Stimulated activated CD8-positive, alpha-beta memory T cell treated with anti-CD3 and anti-CD28 coated beads, Interleukin-15, amount 100 ng/mL, for 24 hours (primary cell): ENCODE data around the gene TIMM13.
"Not testable (repeated sequence)": the region's sequence is repeated elsewhere in the genome, so short reads cannot be mapped to it uniquely, and the experiment has no call there.

Experiments used
- DNase-seq: peaks from one replicate; pipeline ENCODE4 v3.0.0-alpha.2; 2020; ENCODE audit warnings: low read depth

Gene TIMM13

GRCh38 chr19:2415281-2415972, 12.0 kb downstream of the TIMM13 start:
- DNase-seq: no peak

DNA sequence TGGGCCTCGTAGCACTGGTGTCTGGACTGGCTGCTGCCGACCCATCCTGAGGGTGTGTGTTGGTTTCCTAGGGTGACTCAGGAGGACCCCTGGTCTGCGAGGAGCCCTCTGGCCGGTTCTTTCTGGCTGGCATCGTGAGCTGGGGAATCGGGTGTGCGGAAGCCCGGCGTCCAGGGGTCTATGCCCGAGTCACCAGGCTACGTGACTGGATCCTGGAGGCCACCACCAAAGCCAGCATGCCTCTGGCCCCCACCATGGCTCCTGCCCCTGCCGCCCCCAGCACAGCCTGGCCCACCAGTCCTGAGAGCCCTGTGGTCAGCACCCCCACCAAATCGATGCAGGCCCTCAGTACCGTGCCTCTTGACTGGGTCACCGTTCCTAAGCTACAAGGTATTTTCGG, 13.8 kb downstream of the TIMM13 start:
- no peak for DNase-seq

DNA sequence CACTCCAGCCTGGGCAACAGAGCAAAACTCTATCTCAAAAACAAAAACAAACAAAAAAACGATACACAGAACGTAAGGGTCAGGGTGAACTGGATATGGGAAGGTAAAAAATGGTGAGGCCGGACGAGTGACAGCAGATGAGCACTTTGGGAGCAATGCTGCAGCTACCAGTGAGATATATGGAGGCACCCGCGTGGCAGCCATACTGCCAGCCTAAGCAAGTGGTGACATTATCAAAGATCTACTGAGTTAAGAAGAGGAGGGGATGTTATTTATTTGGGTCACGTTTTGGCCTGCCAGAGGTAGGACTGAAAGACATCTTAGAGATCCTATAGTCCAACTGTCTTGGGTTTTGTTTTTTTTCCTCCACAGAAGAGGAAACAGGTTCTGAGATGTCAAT, 14.2 kb downstream of the TIMM13 start:
- no peak for DNase-seq

GRCh38 chr19:2412449-2412848, 14.9 kb downstream of the TIMM13 start:
- no peak for DNase-seq

DNA sequence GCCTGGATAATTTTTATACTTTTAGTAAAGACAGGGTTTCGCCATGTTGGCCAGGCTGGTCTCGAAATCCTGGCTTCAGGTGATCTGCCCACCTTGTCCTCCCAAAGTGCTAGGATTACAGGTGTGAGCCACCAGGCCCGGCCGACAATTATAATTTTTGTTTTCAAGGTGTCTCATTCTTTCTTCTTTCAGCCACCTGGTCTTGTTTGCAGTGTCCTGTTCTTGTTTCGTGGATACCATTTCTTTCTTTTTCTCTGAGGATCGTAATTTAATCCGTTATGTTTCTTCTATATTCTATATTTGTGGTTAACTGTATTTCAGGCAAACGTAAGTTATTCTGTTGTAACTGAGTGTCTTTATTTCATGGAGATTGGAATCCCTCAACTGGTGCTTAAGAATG, 15.7 kb downstream of the TIMM13 start:
- DNase-seq: no peak

- no peak for DNase-seq
Observed at GRCh38 chr19:2410023-2410422, 17.4 kb downstream of the TIMM13 start.

- DNase-seq: no peak
Observed at GRCh38 chr19:2409352-2409912, 18.0 kb downstream of the TIMM13 start.

DNA sequence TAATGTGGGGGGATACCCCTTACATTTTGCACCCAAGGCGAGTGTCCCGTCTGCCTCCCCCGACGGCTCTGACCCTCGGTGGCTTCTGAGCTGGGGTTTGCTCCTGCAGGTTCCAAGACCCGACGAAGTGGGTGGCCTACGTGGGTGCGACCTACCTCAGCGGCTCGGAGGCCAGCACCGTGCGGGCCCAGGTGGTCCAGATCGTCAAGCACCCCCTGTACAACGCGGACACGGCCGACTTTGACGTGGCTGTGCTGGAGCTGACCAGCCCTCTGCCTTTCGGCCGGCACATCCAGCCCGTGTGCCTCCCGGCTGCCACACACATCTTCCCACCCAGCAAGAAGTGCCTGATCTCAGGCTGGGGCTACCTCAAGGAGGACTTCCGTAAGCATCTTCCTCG, 19.1 kb downstream of the TIMM13 start:
- no peak for DNase-seq

DNA sequence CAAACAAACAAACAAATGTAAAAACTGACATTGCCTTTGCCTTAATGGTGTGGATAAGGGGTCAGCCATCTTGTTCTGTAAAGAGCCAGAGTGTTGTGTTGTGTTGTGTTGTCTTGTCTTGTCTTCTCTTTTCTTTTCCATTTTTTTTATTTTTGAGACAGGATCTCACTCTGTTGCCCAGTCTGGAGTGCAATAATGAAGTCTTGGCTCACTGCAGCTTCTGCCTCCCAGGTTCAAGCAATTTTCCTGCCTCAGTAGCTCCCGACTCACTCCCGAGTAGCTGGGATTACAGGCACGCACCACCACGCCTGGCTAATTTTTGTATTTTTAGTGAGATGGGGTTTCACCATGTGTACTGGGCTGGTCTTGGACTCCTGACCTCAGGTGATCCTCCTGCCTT, 27.8 kb downstream of the TIMM13 start:
- no peak for DNase-seq

DNA sequence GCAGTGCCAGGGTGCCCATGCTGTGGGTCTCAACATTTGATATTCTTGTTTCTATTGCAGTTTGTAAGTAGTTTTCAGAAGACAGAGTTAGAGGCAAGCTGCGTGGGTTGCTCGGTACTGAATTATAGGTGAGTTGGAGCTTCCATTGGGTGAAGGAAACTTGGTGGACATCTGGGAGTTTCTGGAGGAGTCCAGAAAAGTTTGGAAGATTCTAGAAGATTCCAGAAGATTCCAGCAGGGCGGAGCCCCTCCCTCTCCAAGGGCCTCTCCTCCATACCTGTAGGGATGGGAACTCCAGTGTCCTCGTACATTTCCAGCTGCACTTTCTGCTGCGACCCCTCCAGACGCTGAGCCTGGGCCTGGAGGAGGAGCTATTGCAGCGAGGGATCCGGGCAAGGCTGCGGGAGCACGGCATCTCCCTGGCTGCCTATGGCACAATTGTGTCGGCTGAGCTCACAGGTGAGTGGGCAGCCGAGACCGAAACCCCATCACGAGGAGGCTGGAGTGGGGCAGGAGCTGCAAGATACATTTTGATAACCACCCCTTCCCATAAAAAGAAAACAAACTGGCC, 28.6 kb downstream of the TIMM13 start:
- no peak for DNase-seq

DNA sequence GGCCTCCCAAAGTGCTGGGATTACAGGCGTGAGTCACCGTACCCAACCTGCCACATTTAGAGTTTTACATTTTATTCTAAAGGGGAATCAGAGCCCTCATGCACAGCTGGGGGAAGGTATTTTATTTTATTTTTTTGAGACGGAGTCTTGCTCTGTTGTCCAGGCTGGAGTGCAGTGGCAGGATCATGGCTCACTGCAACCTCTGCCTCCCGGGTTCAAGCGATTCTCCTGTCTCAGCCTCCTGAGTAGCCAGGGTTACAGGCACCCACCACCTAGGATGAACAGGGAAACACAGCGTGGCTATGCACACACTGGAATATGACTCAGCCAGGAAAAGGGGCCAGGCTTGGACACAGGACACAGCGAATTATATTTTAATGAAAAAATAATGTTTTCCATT, 30.2 kb downstream of the TIMM13 start:
- DNase-seq: not testable (repeated sequence)

DNA sequence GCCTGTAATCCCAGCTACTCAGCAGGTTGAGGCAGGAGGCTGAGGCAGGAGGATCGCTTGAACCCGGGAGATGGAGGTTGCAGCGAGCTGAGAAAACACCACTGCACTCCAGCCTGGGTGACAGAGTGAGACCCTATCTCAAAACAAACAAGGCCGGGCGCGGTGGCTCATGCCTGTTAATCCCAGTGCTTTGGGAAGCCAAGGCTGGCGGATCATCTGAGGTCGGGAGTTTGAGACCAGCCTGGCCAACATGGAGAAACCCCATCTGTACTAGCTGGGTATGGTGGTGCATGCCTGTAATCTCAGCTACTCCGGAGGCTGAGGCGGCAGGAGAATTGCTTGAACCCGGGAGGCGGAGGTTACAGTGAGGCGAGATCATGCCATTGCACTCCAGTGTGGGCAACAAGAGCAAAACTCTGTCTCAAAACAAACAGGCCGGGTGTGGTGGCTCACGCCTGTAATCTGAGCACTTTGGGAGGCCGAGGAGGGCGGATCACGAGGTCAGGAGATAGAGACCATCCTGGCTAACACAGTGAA, 32.0 kb downstream of the TIMM13 start:
- DNase-seq: not testable (repeated sequence)

GRCh38 chr19:2394442-2395292, 32.7 kb downstream of the TIMM13 start:
- DNase-seq: no peak

GRCh38 chr19:2394054-2394441, 33.3 kb downstream of the TIMM13 start:
- no peak for DNase-seq

- DNase-seq: not testable (repeated sequence)
Observed at GRCh38 chr19:2392899-2393298, 34.5 kb downstream of the TIMM13 start.

GRCh38 chr19:2392366-2392765, 35.0 kb downstream of the TIMM13 start:
- DNase-seq: no peak

DNA sequence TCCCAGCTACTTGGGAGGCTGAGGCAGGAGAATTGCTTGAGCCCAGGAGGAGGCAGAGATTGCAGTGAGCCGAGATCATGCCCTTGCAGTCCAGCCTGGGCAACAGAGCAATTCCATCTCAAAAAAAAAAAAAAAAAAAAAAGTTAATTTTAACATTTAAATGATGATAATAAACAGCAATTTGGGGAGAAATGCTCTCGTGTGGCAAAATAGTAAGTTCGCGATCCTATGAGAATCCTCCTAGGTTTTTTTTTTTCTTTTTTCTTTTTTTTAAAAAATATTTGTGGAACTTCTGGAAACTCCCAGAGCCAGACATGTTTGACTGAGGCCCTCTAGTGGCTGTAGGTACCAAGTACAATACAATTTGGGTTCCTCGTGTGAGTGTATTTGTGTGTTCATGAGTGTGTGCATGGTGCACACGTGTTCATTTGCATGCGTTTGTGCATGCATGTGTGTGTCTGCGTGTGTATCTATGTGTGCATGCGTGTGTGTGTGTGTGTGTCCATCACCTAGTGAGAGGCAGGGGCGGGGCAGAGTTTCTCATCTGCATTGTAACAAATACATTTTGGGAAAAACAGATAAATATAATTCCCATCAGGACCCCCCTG, 36.2 kb downstream of the TIMM13 start:
- DNase-seq: no peak

DNA sequence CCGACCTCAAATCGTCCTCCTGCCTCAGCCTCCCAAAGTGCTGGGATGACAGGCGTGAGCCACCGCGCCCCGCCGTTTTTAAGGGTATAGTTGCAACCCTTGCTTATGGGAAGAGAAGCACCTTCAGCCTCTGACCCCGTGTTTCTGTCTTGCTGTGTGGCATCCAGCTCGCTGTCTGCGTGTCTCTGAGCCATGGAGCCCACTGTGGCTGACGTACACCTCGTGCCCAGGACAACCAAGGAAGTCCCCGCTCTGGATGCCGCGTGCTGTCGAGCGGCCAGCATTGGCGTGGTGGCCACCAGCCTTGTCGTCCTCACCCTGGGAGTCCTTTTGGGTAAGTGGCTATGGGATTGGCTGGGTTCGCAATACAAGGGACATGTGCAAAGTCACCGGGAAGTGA, 37.8 kb downstream of the TIMM13 start:
- DNase-seq: no peak

DNA sequence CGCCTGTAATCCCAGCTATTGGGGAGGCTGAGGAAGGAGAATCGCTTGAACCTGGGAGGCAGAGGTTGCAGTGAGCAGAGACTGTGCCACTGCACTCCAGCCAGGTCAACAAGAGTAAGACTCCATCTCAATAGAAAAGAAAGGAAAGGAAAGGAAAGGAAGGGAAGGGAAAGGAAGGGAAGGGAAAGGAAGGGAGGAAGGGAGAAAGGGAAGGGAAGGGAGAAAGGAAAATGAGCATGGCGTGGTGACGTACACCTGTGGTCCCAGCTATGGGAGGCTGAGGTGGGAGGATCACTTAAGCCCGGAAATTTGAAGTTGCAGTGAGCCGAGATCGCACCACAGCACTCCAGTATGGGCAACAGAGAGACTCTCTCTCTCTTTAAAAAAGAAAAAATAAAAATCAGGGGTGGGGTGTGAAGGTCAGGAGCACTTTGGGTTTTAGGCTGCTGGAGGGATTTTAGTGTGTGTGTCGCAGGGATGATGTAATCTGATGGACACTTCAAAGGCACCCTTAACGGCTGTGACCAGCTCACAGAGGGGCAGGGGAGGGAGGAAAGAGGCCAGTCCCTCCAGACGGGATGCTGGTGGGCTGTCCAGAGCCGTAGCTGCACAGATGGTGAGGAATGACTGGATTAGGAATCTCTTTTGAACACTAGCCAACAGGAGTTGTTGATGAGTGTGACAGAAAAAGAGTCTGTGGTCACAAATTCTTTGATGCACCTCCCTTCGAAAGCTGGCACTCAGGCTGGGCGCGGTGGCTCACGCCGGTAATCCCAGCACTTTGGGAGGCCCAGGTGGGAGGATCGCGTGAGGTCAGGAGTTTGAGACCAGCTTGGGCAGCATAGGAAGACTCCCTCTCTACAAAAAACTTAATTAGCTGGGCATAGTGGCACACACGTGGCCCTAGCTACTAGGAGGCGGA, 39.8 kb downstream of the TIMM13 start:
- no peak for DNase-seq

- DNase-seq: no peak
Observed at GRCh38 chr19:2385053-2385721, 42.2 kb downstream of the TIMM13 start.
